Measurements from ENCODE around the gene ZNF423.

The ZNF423 gene

GRCh38 chr16:49822649-49823370, 33.1 kb downstream of the ZNF423 start:
- DNase-seq = no peak

GRCh38 chr16:49821614-49822282, 34.2 kb downstream of the ZNF423 start:
- no peak for DNase-seq

DNA sequence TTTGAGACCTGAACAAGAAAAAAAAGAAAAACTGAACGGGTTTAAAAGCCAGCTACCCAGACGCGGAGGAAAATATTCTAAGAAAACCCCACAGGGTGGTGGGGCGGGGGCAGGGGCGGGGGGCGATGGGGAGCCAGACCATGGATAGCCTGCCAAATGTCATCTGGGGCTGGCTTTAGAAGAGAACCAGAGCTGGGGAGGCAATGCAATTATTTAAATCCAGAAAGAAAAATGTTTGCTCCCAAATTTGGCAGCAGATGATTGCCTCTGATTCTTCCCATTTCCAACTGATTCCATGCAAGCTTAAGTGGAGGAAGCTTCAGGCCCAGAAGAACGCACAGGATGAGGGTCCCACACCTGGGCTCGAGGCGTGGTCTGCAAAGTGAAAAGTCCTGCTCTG, 34.8 kb downstream of the ZNF423 start:
- DNase-seq = no peak

DNA sequence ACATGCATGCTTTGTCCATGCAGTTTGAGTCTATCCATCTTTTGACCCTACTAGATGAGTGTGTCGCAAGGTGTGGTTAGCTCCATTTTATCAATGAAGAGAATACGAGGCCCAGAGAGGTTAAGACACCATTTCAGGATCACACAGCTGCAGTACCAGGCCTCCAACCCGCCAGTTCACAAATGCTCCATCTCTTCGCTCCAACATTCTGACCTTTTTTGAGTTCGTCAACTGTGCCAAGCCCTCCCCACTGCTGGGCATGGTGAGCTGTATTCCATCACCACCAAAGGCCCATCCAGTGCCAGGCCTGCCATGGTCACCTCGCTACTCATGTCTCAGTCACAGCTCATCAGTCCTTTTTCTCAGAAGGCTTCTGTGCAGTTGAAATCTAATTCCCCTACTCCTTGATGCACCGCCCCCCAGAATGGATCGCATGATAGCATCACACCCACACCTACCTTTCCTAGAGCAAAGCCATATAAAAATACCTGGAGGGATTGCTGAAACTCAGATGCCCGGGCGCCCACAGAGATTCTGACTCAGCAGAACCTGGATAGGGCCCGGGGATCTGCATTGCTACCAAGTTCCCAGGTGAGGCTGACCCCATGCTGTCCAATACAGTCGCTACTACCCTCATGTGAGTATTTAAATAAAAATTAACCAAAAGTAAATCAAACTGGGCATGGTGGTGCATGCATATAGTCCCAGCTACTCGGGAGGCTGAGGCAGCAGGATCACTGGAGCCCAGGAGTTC, 38.0 kb downstream of the ZNF423 start:
- no peak for DNase-seq

- no peak for DNase-seq
These were observed 39.0 kb downstream of the ZNF423 start for GRCh38 chr16:49816875-49817274.

DNA sequence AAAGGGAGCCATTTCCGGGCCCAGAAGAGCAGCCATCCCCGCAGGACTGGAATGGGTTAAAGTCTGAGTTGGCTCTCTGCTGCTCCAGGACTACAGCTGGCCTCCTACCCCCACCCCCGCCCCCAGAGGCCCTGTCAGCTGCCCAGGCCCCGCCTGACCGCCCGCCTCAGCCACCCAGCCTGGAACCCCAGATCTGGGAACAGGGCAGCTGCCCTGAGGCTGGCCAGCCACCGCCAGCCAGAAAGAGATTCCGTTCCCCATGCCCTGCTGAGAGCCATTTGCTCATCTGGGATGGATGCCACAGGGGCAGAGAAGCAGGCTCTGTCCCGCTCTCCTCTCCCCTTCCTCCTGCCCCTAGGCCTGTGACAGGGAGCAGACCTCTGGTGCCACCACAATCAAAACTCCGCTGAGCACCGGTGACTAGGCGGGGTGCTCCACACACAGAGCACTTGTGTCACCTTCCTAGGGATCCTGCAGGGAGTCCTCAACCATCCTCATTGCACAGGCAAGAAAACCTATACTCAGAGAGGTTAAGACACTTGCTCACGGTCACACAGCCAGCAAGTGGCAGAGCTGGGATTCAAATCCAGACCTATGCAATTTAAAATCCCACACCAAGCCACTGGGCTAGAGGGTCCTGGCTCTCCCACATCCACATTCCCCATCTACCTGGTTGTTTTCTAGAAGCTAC, 44.1 kb downstream of the ZNF423 start:
- no peak for DNase-seq

DNA sequence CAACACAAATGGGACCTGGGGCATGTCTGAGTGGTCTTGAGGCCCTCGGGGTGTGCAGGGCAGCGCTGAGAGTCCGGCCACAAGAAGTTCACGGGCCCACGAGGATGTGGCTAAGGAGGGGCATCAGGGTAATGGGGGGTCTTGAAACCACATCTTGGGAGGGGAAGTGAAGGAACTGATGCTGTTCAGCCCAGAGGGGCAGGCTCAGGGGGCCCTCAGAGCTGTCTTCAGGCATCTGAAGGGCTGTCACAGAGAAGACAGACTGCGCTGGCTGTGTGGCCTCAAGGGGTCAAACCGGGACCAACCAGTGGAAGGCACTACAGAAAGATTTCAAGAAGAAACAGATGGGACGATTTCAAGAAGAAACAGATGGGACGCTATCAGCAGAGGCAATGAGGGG, 45.1 kb downstream of the ZNF423 start:
- DNase-seq = no peak

- DNase-seq = no peak
These were observed 46.4 kb downstream of the ZNF423 start for GRCh38 chr16:49809561-49809960.

DNA sequence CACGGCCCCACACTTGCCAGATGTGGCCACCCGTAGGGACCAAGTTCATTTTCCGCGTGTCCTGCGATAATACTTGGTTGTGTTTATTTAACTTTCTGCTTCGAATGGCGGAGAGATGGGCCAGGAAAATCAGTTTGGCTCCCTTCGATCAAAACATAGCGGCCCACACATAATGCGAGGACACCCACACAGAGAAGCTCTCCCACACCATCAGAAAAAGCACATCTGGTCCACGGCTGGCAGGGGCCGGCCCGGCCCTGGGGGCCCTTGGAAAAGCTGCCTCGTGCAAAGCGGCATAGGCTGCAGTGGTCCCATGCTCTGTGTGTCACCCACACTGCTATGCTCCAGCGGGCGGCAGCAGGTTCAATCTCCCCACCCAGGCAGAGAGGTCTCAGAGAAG, 46.9 kb downstream of the ZNF423 start:
- no peak for DNase-seq

- DNase-seq = no peak
These were observed 49.5 kb downstream of the ZNF423 start for GRCh38 chr16:49806446-49806845.

DNA sequence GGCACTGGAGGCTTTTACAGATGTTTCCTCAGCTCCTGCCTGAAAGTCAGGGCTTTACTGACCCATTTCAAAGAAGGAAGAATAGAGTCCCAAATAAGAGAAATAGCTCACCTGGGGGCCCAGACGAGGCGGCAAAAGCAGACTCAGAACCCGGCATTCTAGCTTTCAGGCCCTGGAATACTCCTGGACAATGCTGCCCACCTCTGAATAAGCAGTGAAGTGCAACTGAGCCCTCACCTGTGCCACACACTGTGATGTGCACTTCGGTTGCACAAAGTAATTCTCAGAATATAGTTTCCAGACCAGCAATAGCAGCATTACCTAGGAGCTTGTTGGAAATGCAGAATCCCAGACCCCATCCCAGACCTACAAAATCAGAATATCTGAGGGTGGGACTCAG, 54.6 kb downstream of the ZNF423 start:
- DNase-seq = no peak

- no peak for DNase-seq
These were observed 55.0 kb downstream of the ZNF423 start for GRCh38 chr16:49800876-49801275.

GRCh38 chr16:49800441-49800840, 55.5 kb downstream of the ZNF423 start:
- no peak for DNase-seq

DNA sequence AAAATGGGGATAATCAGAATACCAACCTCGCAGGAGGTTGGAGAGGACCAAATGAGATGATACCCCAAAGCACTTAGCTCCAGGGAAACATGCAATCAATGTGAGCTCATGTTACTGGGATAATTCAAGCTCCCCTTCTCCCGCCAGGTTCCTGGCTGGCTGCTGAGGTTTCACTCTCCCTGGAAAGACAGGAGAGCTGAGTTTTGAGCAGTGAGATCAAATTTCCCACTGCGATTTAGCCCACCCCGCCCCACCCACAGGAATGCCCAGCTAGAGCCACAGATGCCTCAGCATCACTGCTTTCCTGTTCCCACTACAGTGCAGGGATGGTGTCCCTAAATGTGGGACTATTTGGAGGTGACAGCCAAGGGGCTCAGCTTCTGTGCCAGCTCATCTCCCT, 56.7 kb downstream of the ZNF423 start:
- DNase-seq = no peak

DNA sequence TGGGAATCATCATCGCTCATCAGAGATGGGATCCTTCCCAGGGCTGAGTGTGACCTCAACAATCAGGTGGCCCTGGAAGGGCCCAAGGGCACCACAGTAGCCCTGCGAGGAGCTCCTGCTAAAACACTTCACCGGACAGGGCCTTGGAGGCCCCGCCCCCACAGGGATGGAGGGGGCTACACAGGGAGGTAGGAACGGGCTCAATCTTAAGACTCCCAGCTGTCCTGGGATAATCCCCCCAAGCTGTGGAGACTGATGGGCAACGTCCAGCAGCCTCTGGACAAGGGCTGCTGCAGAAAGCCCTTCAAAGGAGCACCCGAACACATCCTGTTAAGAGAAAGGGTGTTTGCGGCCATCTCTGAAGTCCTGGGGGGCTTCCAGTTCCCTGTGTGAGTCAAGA, 60.4 kb downstream of the ZNF423 start:
- no peak for DNase-seq

DNA sequence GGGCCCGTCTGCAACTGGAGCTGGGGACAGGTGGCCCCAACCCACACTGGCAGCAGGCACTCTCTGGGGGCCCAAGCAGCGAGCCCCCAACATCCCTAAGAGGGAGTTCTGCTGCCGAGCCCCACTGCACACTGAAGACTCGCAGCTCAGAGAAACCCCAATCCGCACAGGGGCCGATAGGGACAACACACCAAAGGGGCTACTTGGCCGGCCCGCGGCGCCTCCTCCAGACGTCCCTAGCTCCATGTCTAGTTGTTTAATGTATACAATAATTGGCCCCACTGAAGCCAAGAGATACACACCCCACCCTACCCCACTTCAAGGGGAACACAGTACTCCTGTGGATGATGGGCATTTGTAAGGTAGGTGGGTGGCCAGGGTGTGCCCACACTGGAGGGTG, 62.7 kb downstream of the ZNF423 start:
- no peak for DNase-seq

DNA sequence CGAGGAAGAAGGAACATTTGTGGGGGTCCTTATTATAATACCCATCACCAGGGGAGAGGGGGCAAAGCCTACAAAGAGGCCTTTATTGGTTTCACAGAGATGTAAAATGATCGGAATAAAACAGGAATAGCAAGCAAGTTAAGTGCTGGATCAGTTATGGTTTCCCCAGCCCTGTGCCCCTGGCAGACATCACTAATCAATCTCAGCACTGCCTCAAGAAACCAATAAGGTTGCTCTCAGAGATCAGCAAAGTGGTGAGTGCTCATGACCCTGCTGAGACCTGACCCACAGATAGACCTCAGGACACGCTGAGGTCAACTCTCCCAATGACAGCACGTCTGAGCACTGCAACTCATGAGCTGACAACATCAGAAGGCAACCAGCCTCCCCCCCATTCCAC, 66.3 kb downstream of the ZNF423 start:
- no peak for DNase-seq

DNA sequence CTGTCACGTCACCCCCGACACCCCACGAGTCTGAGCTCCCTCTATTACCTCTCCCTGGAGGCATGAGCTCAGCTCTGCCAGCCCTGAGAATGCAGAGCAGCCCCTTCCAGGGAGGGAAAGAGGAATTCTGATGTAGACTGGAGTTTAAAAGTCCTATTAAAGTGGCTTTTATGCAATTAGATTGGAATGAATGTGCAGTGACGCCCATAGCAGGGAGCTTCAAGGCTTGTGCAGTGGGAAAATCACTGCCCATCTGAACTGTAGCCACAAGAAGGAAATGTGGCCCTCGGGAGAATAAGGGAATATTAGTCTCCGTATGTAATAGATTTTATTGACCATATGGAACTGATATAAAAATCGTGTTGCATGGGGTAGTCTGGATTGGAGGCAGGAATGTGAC, 66.9 kb downstream of the ZNF423 start:
- no peak for DNase-seq

- no peak for DNase-seq
These were observed 67.3 kb downstream of the ZNF423 start for GRCh38 chr16:49788572-49788971.

DNA sequence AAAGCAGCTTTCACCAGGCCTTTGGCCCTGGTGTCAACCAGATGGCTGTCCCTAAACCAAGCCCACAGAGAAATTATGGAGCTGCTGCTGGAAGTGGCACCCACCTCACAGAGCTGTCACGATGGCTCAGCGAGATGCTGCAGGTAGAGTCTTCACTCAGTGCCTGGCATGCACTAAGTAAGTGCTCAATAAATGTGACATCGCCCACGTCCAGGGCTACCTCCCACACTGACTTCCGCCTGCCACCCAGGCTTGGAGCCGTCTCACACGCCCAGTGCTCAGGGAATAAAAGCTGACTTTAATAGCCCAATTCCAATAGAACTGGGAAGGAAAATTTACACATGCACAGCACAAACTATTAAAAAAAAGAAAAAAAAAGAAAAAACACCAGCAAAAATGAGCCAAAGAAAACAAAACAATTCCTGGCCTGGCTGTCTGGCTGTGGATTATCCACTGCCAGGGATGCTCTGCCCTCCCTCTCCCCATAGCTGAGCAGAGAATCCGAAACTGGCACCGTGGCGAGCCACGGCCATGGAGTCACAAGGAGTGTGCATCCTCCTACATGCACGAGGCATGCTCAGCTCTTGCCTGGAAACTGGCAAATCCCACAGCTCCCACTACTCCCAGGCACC, 68.9 kb downstream of the ZNF423 start:
- no peak for DNase-seq

GRCh38 chr16:49785970-49786369, 69.9 kb downstream of the ZNF423 start:
- DNase-seq = no peak

GRCh38 chr16:49782405-49782804, 73.5 kb downstream of the ZNF423 start:
- no peak for DNase-seq

GRCh38 chr16:49781401-49781800, 74.5 kb downstream of the ZNF423 start:
- DNase-seq = no peak
